ENCODE measurements around the gene IL27RA.
"Not testable (repeated sequence)": the region's sequence is repeated elsewhere in the genome, so short reads cannot be mapped to it uniquely, and the experiment has no call there.

The IL27RA gene

GRCh38 chr19:14030997-14031718 is 404 bp upstream of the IL27RA start:
- DNase-seq (ENCODE audit: low read depth in 2 of 2), result no peak

- no peak for DNase-seq (ENCODE audit: low read depth in 2 of 2)
Measured at GRCh38 chr19:14033946-14034345, 2.4 kb downstream of the IL27RA start.

GRCh38 chr19:14035159-14035558 is 3.6 kb downstream of the IL27RA start:
- DNase-seq (ENCODE audit: low read depth in 2 of 2), result not testable (repeated sequence)

GRCh38 chr19:14035706-14036105 is 4.1 kb downstream of the IL27RA start:
- no peak for DNase-seq (ENCODE audit: low read depth in 2 of 2)

- DNase-seq (ENCODE audit: low read depth in 2 of 2), result no peak
Measured at GRCh38 chr19:14039181-14039580, 7.6 kb downstream of the IL27RA start.

- not testable (repeated sequence) for DNase-seq (ENCODE audit: low read depth in 2 of 2)
Measured at GRCh38 chr19:14042659-14043608, 11.4 kb downstream of the IL27RA start.

- DNase-seq (ENCODE audit: low read depth in 2 of 2), result not testable (repeated sequence)
Measured at GRCh38 chr19:14047866-14048265, 16.3 kb downstream of the IL27RA start.

GRCh38 chr19:14048443-14049153 is 17.0 kb downstream of the IL27RA start:
- DNase-seq (ENCODE audit: low read depth in 2 of 2), result peak; percentile 62 to 79

GRCh38 chr19:14050512-14050911 is 18.9 kb downstream of the IL27RA start:
- DNase-seq (ENCODE audit: low read depth in 2 of 2), result no peak

GRCh38 chr19:14050961-14051360 is 19.4 kb downstream of the IL27RA start:
- DNase-seq (ENCODE audit: low read depth in 2 of 2), result not testable (repeated sequence)

- DNase-seq (ENCODE audit: low read depth in 2 of 2), result no peak
Measured at GRCh38 chr19:14051980-14052379, 20.4 kb downstream of the IL27RA start.

- no peak for DNase-seq (ENCODE audit: low read depth in 2 of 2)
Measured at GRCh38 chr19:14052470-14052869, 20.9 kb downstream of the IL27RA start.

GRCh38 chr19:14053032-14053431 is 21.5 kb downstream of the IL27RA start:
- no peak for DNase-seq (ENCODE audit: low read depth in 2 of 2)

- DNase-seq (ENCODE audit: low read depth in 2 of 2), result no peak
Measured at GRCh38 chr19:14053500-14053899, 21.9 kb downstream of the IL27RA start.

GRCh38 chr19:14054099-14054498 is 22.5 kb downstream of the IL27RA start:
- no peak for DNase-seq (ENCODE audit: low read depth in 2 of 2)

- DNase-seq (ENCODE audit: low read depth in 2 of 2), result no peak
Measured at GRCh38 chr19:14054721-14055120, 23.2 kb downstream of the IL27RA start.

GRCh38 chr19:14055396-14055795 is 23.8 kb downstream of the IL27RA start:
- DNase-seq (ENCODE audit: low read depth in 2 of 2), result no peak

- DNase-seq (ENCODE audit: low read depth in 2 of 2), result no peak
Measured at GRCh38 chr19:14056069-14056666, 24.6 kb downstream of the IL27RA start.

- DNase-seq (ENCODE audit: low read depth in 2 of 2), result no peak
Measured at GRCh38 chr19:14056741-14057356, 25.3 kb downstream of the IL27RA start.

- DNase-seq (ENCODE audit: low read depth in 2 of 2), result no peak
Measured at GRCh38 chr19:14058182-14059092, 26.9 kb downstream of the IL27RA start.

All from stimulated activated CD4-positive, alpha-beta T cell treated with anti-CD3 and anti-CD28 coated beads, Interleukin-4, amount 100 ng/mL, for 48 hours (primary cell).